HEK293 (cell line): ENCODE results near the gene EME1.

Source experiments
- KLF1 ChIP-seq: fragments of 450-650 bp; formaldehyde crosslinking; IDR thresholded peaks from 2 replicates; pipeline ENCODE4 v1.5.1; 2016; ENCODE audit warnings: missing biosample characterization, missing genetic modification characterization
- KLF10 ChIP-seq: fragments of 450-650 bp; IDR thresholded peaks from 2 replicates; pipeline ENCODE4 v1.5.1; 2018; ENCODE audit warnings: missing biosample characterization, mild to moderate bottlenecking, missing genetic modification characterization
- KLF9 ChIP-seq: fragments of 450-650 bp; formaldehyde crosslinking; IDR thresholded peaks from 2 replicates; pipeline ENCODE4 v1.5.1; 2016; ENCODE audit warnings: missing biosample characterization, missing genetic modification characterization, low read depth
- OVOL3 ChIP-seq: fragments of 450-650 bp; formaldehyde crosslinking; IDR thresholded peaks from 2 replicates; pipeline ENCODE4 v1.5.1; 2016; ENCODE audit warnings: missing biosample characterization, missing genetic modification characterization
- SETDB1 ChIP-seq: IDR thresholded peaks from one replicate; pipeline ENCODE4 v1.6.1; 2017; ENCODE audit warnings: mild to moderate bottlenecking, low read length, moderate library complexity, mixed read lengths; ENCODE audit not compliant: insufficient read length
- WT1 ChIP-seq: fragments of 450-650 bp; formaldehyde crosslinking; IDR thresholded peaks from 2 replicates; pipeline ENCODE4 v1.5.1; 2016; ENCODE audit warnings: missing biosample characterization, missing genetic modification characterization
- YY2 ChIP-seq: fragments of 450-650 bp; formaldehyde crosslinking; IDR thresholded peaks from 2 replicates; pipeline ENCODE4 v1.5.1; 2016; ENCODE audit warnings: missing biosample characterization, missing genetic modification characterization
- ZBTB7A ChIP-seq: fragments of 450-650 bp; formaldehyde crosslinking; IDR thresholded peaks from 2 replicates; pipeline ENCODE4 v1.5.1; 2016; ENCODE audit warnings: low read depth, missing biosample characterization, missing genetic modification characterization
- ZFP3 ChIP-seq: fragments of 450-650 bp; formaldehyde crosslinking; IDR thresholded peaks from 2 replicates; pipeline ENCODE4 v1.5.1; 2016; ENCODE audit warnings: low read depth, missing biosample characterization, missing genetic modification characterization
- ZNF121 ChIP-seq: fragments of 450-650 bp; formaldehyde crosslinking; IDR thresholded peaks from 2 replicates; pipeline ENCODE4 v1.5.1; 2016; ENCODE audit warnings: missing biosample characterization, missing genetic modification characterization
- ZNF138 ChIP-seq: fragments of 450-650 bp; formaldehyde crosslinking; IDR thresholded peaks from 2 replicates; pipeline ENCODE4 v1.5.1; 2016; ENCODE audit warnings: missing biosample characterization, missing genetic modification characterization, borderline replicate concordance
- ZNF341 ChIP-seq: fragments of 450-650 bp; formaldehyde crosslinking; IDR thresholded peaks from 2 replicates; pipeline ENCODE4; 2016; ENCODE audit warnings: low read depth, missing biosample characterization, missing genetic modification characterization
- ZNF354C ChIP-seq: fragments of 450-650 bp; formaldehyde crosslinking; IDR thresholded peaks from 2 replicates; pipeline ENCODE4 v1.5.1; 2016; ENCODE audit warnings: missing biosample characterization, missing genetic modification characterization, low read depth, borderline replicate concordance
- ZNF426 ChIP-seq: fragments of 450-650 bp; formaldehyde crosslinking; IDR thresholded peaks from 2 replicates; pipeline ENCODE4 v1.5.1; 2017; ENCODE audit warnings: missing biosample characterization, missing genetic modification characterization, mild to moderate bottlenecking, inconsistent platforms, moderate library complexity
- ZNF510 ChIP-seq: fragments of 450-650 bp; formaldehyde crosslinking; IDR thresholded peaks from 2 replicates; pipeline ENCODE4 v1.5.1; 2018; ENCODE audit warnings: mild to moderate bottlenecking, missing genetic modification characterization, missing biosample characterization; ENCODE audit not compliant: insufficient replicate concordance
- ZNF530 ChIP-seq: fragments of 450-650 bp; formaldehyde crosslinking; IDR thresholded peaks from 2 replicates; pipeline ENCODE4 v1.5.1; 2016; ENCODE audit warnings: low read depth, missing biosample characterization, missing genetic modification characterization
- ZNF561 ChIP-seq: fragments of 450-650 bp; IDR thresholded peaks from 2 replicates; pipeline ENCODE4 v1.5.1; 2018; ENCODE audit warnings: missing biosample characterization, missing genetic modification characterization, borderline replicate concordance
- ZNF654 ChIP-seq: fragments of 450-650 bp; formaldehyde crosslinking; IDR thresholded peaks from 2 replicates; pipeline ENCODE4 v1.5.1; 2016; ENCODE audit warnings: low read depth, missing biosample characterization, missing genetic modification characterization
- ZNF792 ChIP-seq: fragments of 450-650 bp; formaldehyde crosslinking; IDR thresholded peaks from 2 replicates; pipeline ENCODE4 v1.5.1; 2016; ENCODE audit warnings: missing biosample characterization, missing genetic modification characterization
- ZNF843 ChIP-seq: fragments of 450-650 bp; formaldehyde crosslinking; IDR thresholded peaks from 2 replicates; pipeline ENCODE4 v1.5.1; 2016; ENCODE audit warnings: missing biosample characterization, missing genetic modification characterization
- TF ChIP-seq, protein P1 (sequence below): fragments of 450-650 bp; formaldehyde crosslinking; IDR thresholded peaks from 2 replicates; pipeline ENCODE4 v1.5.1; 2016; ENCODE audit warnings: missing biosample characterization, missing genetic modification characterization
- TF ChIP-seq, protein P2 (sequence below): fragments of 450-650 bp; formaldehyde crosslinking; IDR thresholded peaks from 2 replicates; pipeline ENCODE4 v1.5.1; 2016; ENCODE audit warnings: missing biosample characterization, missing genetic modification characterization
- TF ChIP-seq, protein P3 (sequence below): fragments of 450-650 bp; IDR thresholded peaks from 2 replicates; pipeline ENCODE4 v1.5.1; 2018; ENCODE audit warnings: missing biosample characterization, mild to moderate bottlenecking, missing genetic modification characterization
- TF ChIP-seq, protein P4 (sequence below): fragments of 450-650 bp; formaldehyde crosslinking; conservative IDR thresholded peaks from 2 replicates; pipeline ENCODE4 v1.5.1; 2016; ENCODE audit warnings: low read depth, missing biosample characterization, missing genetic modification characterization
- TF ChIP-seq, protein P5 (sequence below): fragments of 450-650 bp; formaldehyde crosslinking; IDR thresholded peaks from 2 replicates; pipeline ENCODE4 v1.5.1; 2016; ENCODE audit warnings: missing biosample characterization, missing genetic modification characterization
- TF ChIP-seq, protein P6 (sequence below): fragments of 450-650 bp; formaldehyde crosslinking; IDR thresholded peaks from 2 replicates; pipeline ENCODE4 v1.5.1; 2016; ENCODE audit warnings: missing biosample characterization, missing genetic modification characterization

EME1 gene

DNA sequence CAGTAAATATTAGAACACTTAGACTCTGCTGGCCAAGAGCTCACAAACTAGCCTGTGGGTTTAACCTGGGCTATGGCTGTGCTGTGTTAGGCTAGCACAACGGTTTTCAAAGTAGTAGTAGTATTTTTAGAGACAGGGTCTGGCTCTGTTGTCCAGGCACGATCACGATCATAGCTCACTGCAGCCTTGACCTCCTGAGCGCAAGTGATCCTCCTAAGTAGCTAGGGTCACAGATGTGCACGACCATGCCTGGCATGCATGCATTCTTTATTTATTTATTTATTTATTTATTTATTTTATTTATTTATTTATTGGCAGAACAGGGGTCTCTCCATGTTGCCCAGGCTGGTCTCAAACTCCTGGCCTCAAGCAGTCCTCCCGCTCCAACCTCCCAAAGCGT is 10.4 kb upstream of the EME1 start (continued):
- TF ChIP-seq, protein P1, sequence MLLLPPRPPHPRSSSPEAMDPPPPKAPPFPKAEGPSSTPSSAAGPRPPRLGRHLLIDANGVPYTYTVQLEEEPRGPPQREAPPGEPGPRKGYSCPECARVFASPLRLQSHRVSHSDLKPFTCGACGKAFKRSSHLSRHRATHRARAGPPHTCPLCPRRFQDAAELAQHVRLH: 0 out of 2 replicates have a peak, but pooled peaks have one; percentile 29
- TF ChIP-seq ZNF121 (tag by site-specific recombination) (peak; percentile 91), SETDB1 (no peak), KLF1 (tag by site-specific recombination) (no peak), ZNF654 (tag by site-specific recombination) (peak; percentile 34), ZNF510 (tag by site-specific recombination) (no peak), OVOL3 (peak; percentile 40; the same call in 1 of the 2 replicates), ZNF341 (tag by site-specific recombination) (0 out of 2 replicates have a peak, but pooled peaks have one; percentile 24), KLF9 (tag by site-specific recombination) (no peak), ZNF561 (tag by site-specific recombination) (no peak), ZNF354C (no peak), KLF10 (no peak), ZFP3 (tag by site-specific recombination) (peak; percentile 24; the same call in 1 of the 2 replicates), ZBTB7A (tag by site-specific recombination) (no peak), YY2 (tag by site-specific recombination) (no peak), ZNF138 (tag by site-specific recombination) (peak; percentile 46; the same call in 1 of the 2 replicates), WT1 (no peak), ZNF530 (tag by site-specific recombination) (peak; percentile 41; the same call in 1 of the 2 replicates), ZNF426 (tag by site-specific recombination) (peak; percentile 85), ZNF792 (no peak), ZNF843 (tag by site-specific recombination) (no peak)
- TF ChIP-seq, protein P2, sequence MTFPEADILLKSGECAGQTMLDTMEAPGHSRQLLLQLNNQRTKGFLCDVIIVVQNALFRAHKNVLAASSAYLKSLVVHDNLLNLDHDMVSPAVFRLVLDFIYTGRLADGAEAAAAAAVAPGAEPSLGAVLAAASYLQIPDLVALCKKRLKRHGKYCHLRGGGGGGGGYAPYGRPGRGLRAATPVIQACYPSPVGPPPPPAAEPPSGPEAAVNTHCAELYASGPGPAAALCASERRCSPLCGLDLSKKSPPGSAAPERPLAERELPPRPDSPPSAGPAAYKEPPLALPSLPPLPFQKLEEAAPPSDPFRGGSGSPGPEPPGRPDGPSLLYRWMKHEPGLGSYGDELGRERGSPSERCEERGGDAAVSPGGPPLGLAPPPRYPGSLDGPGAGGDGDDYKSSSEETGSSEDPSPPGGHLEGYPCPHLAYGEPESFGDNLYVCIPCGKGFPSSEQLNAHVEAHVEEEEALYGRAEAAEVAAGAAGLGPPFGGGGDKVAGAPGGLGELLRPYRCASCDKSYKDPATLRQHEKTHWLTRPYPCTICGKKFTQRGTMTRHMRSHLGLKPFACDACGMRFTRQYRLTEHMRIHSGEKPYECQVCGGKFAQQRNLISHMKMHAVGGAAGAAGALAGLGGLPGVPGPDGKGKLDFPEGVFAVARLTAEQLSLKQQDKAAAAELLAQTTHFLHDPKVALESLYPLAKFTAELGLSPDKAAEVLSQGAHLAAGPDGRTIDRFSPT (tag by site-specific recombination): no peak
- TF ChIP-seq, protein P3, sequence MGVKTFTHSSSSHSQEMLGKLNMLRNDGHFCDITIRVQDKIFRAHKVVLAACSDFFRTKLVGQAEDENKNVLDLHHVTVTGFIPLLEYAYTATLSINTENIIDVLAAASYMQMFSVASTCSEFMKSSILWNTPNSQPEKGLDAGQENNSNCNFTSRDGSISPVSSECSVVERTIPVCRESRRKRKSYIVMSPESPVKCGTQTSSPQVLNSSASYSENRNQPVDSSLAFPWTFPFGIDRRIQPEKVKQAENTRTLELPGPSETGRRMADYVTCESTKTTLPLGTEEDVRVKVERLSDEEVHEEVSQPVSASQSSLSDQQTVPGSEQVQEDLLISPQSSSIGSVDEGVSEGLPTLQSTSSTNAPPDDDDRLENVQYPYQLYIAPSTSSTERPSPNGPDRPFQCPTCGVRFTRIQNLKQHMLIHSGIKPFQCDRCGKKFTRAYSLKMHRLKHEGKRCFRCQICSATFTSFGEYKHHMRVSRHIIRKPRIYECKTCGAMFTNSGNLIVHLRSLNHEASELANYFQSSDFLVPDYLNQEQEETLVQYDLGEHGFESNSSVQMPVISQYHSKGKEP: no peak
- TF ChIP-seq, protein P4, sequence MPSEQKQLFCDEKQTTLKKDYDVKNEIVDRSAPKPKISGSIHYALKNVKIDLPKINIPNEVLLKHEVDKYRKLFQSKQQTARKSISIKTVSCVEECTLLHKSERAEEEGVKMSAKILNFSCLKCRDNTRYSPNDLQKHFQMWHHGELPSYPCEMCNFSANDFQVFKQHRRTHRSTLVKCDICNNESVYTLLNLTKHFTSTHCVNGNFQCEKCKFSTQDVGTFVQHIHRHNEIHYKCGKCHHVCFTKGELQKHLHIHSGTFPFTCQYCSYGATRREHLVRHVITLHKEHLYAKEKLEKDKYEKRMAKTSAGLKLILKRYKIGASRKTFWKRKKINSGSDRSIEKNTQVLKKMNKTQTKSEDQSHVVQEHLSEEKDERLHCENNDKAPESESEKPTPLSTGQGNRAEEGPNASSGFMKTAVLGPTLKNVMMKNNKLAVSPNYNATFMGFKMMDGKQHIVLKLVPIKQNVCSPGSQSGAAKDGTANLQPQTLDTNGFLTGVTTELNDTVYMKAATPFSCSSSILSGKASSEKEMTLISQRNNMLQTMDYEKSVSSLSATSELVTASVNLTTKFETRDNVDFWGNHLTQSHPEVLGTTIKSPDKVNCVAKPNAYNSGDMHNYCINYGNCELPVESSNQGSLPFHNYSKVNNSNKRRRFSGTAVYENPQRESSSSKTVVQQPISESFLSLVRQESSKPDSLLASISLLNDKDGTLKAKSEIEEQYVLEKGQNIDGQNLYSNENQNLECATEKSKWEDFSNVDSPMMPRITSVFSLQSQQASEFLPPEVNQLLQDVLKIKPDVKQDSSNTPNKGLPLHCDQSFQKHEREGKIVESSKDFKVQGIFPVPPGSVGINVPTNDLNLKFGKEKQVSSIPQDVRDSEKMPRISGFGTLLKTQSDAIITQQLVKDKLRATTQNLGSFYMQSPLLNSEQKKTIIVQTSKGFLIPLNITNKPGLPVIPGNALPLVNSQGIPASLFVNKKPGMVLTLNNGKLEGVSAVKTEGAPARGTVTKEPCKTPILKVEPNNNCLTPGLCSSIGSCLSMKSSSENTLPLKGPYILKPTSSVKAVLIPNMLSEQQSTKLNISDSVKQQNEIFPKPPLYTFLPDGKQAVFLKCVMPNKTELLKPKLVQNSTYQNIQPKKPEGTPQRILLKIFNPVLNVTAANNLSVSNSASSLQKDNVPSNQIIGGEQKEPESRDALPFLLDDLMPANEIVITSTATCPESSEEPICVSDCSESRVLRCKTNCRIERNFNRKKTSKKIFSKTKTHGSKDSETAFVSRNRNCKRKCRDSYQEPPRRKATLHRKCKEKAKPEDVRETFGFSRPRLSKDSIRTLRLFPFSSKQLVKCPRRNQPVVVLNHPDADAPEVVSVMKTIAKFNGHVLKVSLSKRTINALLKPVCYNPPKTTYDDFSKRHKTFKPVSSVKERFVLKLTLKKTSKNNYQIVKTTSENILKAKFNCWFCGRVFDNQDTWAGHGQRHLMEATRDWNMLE: peak; percentile 86
- TF ChIP-seq, protein P5, sequence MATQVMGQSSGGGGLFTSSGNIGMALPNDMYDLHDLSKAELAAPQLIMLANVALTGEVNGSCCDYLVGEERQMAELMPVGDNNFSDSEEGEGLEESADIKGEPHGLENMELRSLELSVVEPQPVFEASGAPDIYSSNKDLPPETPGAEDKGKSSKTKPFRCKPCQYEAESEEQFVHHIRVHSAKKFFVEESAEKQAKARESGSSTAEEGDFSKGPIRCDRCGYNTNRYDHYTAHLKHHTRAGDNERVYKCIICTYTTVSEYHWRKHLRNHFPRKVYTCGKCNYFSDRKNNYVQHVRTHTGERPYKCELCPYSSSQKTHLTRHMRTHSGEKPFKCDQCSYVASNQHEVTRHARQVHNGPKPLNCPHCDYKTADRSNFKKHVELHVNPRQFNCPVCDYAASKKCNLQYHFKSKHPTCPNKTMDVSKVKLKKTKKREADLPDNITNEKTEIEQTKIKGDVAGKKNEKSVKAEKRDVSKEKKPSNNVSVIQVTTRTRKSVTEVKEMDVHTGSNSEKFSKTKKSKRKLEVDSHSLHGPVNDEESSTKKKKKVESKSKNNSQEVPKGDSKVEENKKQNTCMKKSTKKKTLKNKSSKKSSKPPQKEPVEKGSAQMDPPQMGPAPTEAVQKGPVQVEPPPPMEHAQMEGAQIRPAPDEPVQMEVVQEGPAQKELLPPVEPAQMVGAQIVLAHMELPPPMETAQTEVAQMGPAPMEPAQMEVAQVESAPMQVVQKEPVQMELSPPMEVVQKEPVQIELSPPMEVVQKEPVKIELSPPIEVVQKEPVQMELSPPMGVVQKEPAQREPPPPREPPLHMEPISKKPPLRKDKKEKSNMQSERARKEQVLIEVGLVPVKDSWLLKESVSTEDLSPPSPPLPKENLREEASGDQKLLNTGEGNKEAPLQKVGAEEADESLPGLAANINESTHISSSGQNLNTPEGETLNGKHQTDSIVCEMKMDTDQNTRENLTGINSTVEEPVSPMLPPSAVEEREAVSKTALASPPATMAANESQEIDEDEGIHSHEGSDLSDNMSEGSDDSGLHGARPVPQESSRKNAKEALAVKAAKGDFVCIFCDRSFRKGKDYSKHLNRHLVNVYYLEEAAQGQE (tag by site-specific recombination): peak; percentile 77
- TF ChIP-seq, protein P6, sequence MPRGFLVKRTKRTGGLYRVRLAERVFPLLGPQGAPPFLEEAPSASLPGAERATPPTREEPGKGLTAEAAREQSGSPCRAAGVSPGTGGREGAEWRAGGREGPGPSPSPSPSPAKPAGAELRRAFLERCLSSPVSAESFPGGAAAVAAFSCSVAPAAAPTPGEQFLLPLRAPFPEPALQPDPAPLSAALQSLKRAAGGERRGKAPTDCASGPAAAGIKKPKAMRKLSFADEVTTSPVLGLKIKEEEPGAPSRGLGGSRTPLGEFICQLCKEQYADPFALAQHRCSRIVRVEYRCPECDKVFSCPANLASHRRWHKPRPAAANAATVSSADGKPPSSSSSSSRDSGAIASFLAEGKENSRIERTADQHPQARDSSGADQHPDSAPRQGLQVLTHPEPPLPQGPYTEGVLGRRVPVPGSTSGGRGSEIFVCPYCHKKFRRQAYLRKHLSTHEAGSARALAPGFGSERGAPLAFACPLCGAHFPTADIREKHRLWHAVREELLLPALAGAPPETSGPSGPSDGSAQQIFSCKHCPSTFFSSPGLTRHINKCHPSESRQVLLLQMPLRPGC: no peak
